ENCODE measurements around the gene PDHA2. TPM values are rescaled to one million over a fixed set of nuclear protein-coding genes. Genes with fewer than 3 reads are reported as not detected.

PDHA2 gene
- total RNA-seq = not detected
- not detected for polyA plus RNA-seq

DNA sequence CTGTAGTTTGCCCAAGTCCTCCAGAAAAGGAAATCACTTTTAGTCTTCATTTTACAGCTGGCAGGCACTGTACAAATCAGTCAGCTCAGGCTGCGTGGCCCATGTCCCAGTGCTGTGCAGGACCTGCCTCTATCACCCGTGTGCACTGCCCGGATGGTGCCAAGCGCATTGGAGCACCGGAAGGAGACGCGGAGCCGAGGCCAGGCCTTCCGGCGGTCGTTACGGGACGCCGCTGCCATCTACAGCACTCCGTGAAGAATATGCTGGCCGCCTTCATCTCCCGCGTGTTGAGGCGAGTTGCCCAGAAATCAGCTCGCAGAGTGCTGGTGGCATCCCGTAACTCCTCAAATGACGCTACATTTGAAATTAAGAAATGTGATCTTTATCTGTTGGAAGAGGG, at the start of gene PDHA2:
Gene PDHA2, plus strand, starts transcription at position 203 of the 400 bp plus-strand sequence. Its CDS starts 58 bp downstream, at position 261.
- H3K36me3 Mint-ChIP-seq = no peaks in the 10 kb centered on the region
- peak within 1 kb of the TSS in 1 of 4 donors; percentile 21 for H3K4me3 Mint-ChIP-seq
- peaks cover 0 to 14% (median 3%) of the 10 kb centered on the region in 7 donors for H3K9me3 Mint-ChIP-seq
- no peaks in the 10 kb centered on the region for H3K9me3 ChIP-seq (ENCODE audit: control insufficient read depth in 2 of 2, low read length in 2 of 2)
- H3K27me3 ChIP-seq (ENCODE audit: control insufficient read depth, insufficient read depth, low read length) = no peaks in the 10 kb centered on the region
- H3K4me1 Mint-ChIP-seq = no peaks in the 10 kb centered on the region
- H3K4me1 ChIP-seq (ENCODE audit: control insufficient read depth, insufficient read depth, low read length, poor library complexity, severe bottlenecking) = no peaks in the 10 kb centered on the region
- H3K36me3 ChIP-seq (ENCODE audit: control insufficient read depth, insufficient read depth, low read length) = no peaks in the 10 kb centered on the region
- H3K4me3 ChIP-seq (ENCODE audit: low read depth, low read length) = no peak within 1 kb of the TSS
- ATAC-seq (ENCODE audit: low read depth in 2 of 2) (no peak), DNase-seq (no peak)
- no peak within 1 kb of the TSS for H3K27ac ChIP-seq (ENCODE audit: insufficient read depth, low read length, poor library complexity, severe bottlenecking)
- H3K27me3 Mint-ChIP-seq = no peaks in the 10 kb centered on the region
- peak within 1 kb of the TSS in 1 of 3 donors; percentile 20 for H3K27ac Mint-ChIP-seq

- Mint-ChIP-seq H3K9me3 (peaks cover 0 to 8% (median 5%) of the 10 kb centered on the region in 7 donors), H3K4me1 (no peaks in the 10 kb centered on the region), H3K36me3 (no peaks in the 10 kb centered on the region), H3K27ac (no peak overlapping the region), H3K4me3 (no peak overlapping the region), H3K27me3 (no peaks in the 10 kb centered on the region)
- no peak overlapping the region for H3K27ac ChIP-seq (ENCODE audit: insufficient read depth, low read length, poor library complexity, severe bottlenecking)
- H3K4me1 ChIP-seq (ENCODE audit: control insufficient read depth, insufficient read depth, low read length, poor library complexity, severe bottlenecking) = no peaks in the 10 kb centered on the region
- H3K27me3 ChIP-seq (ENCODE audit: control insufficient read depth, insufficient read depth, low read length) = no peaks in the 10 kb centered on the region
- no peak overlapping the region for H3K4me3 ChIP-seq (ENCODE audit: low read depth, low read length)
- no peak for DNase-seq
- no peaks in the 10 kb centered on the region for H3K36me3 ChIP-seq (ENCODE audit: control insufficient read depth, insufficient read depth, low read length)
- H3K9me3 ChIP-seq (ENCODE audit: control insufficient read depth in 2 of 2, low read length in 2 of 2) = no peaks in the 10 kb centered on the region
- ATAC-seq (ENCODE audit: low read depth in 2 of 2) = no peak
These were observed 41.9 kb upstream of the PDHA2 start for GRCh38 chr4:95798003-95798402.

GRCh38 chr4:95798727-95799126, 41.2 kb upstream of the PDHA2 start:
- ATAC-seq (ENCODE audit: low read depth in 2 of 2) (no peak), DNase-seq (no peak)
- Histone ChIP-seq H3K36me3 (ENCODE audit: control insufficient read depth, insufficient read depth, low read length) (no peaks in the 10 kb centered on the region), H3K9me3 (ENCODE audit: control insufficient read depth in 2 of 2, low read length in 2 of 2) (no peaks in the 10 kb centered on the region), H3K4me3 (ENCODE audit: low read depth, low read length) (no peak overlapping the region), H3K4me1 (ENCODE audit: control insufficient read depth, insufficient read depth, low read length, poor library complexity, severe bottlenecking) (no peaks in the 10 kb centered on the region), H3K27me3 (ENCODE audit: control insufficient read depth, insufficient read depth, low read length) (no peaks in the 10 kb centered on the region), H3K27ac (ENCODE audit: insufficient read depth, low read length, poor library complexity, severe bottlenecking) (no peak overlapping the region)
- H3K36me3 Mint-ChIP-seq = no peaks in the 10 kb centered on the region
- H3K27ac Mint-ChIP-seq = no peak overlapping the region
- H3K9me3 Mint-ChIP-seq = peaks cover 0 to 8% (median 5%) of the 10 kb centered on the region in 7 donors
- no peaks in the 10 kb centered on the region for H3K4me1 Mint-ChIP-seq
- no peak overlapping the region for H3K4me3 Mint-ChIP-seq
- no peaks in the 10 kb centered on the region for H3K27me3 Mint-ChIP-seq

GRCh38 chr4:95821867-95822266, 18.0 kb upstream of the PDHA2 start:
- Mint-ChIP-seq H3K9me3 (peaks cover 0 to 12% (median 0%) of the 10 kb centered on the region in 7 donors), H3K36me3 (no peaks in the 10 kb centered on the region), H3K27me3 (no peaks in the 10 kb centered on the region), H3K4me1 (no peaks in the 10 kb centered on the region), H3K4me3 (no peak overlapping the region), H3K27ac (no peak overlapping the region)
- no peaks in the 10 kb centered on the region for H3K4me1 ChIP-seq (ENCODE audit: control insufficient read depth, insufficient read depth, low read length, poor library complexity, severe bottlenecking)
- no peak for ATAC-seq (ENCODE audit: low read depth in 2 of 2)
- H3K36me3 ChIP-seq (ENCODE audit: control insufficient read depth, insufficient read depth, low read length) = no peaks in the 10 kb centered on the region
- H3K4me3 ChIP-seq (ENCODE audit: low read depth, low read length) = no peak overlapping the region
- no peak overlapping the region for H3K27ac ChIP-seq (ENCODE audit: insufficient read depth, low read length, poor library complexity, severe bottlenecking)
- no peaks in the 10 kb centered on the region for H3K27me3 ChIP-seq (ENCODE audit: control insufficient read depth, insufficient read depth, low read length)
- H3K9me3 ChIP-seq (ENCODE audit: control insufficient read depth in 2 of 2, low read length in 2 of 2) = no peaks in the 10 kb centered on the region
- DNase-seq = no peak

GRCh38 chr4:95825546-95825945, 14.3 kb upstream of the PDHA2 start:
- Mint-ChIP-seq H3K27ac (no peak overlapping the region), H3K36me3 (no peaks in the 10 kb centered on the region), H3K9me3 (peaks cover 0 to 8% (median 4%) of the 10 kb centered on the region in 7 donors), H3K4me1 (no peaks in the 10 kb centered on the region), H3K27me3 (no peaks in the 10 kb centered on the region), H3K4me3 (no peak overlapping the region)
- Histone ChIP-seq H3K27me3 (ENCODE audit: control insufficient read depth, insufficient read depth, low read length) (no peaks in the 10 kb centered on the region), H3K27ac (ENCODE audit: insufficient read depth, low read length, poor library complexity, severe bottlenecking) (no peak overlapping the region), H3K36me3 (ENCODE audit: control insufficient read depth, insufficient read depth, low read length) (no peaks in the 10 kb centered on the region), H3K4me3 (ENCODE audit: low read depth, low read length) (no peak overlapping the region), H3K9me3 (ENCODE audit: control insufficient read depth in 2 of 2, low read length in 2 of 2) (no peaks in the 10 kb centered on the region), H3K4me1 (ENCODE audit: control insufficient read depth, insufficient read depth, low read length, poor library complexity, severe bottlenecking) (no peaks in the 10 kb centered on the region)
- ATAC-seq (ENCODE audit: low read depth in 2 of 2) (no peak), DNase-seq (no peak)

- Histone ChIP-seq H3K4me3 (ENCODE audit: low read depth, low read length) (no peak overlapping the region), H3K27me3 (ENCODE audit: control insufficient read depth, insufficient read depth, low read length) (no peaks in the 10 kb centered on the region), H3K4me1 (ENCODE audit: control insufficient read depth, insufficient read depth, low read length, poor library complexity, severe bottlenecking) (no peaks in the 10 kb centered on the region), H3K27ac (ENCODE audit: insufficient read depth, low read length, poor library complexity, severe bottlenecking) (no peak overlapping the region), H3K36me3 (ENCODE audit: control insufficient read depth, insufficient read depth, low read length) (no peaks in the 10 kb centered on the region), H3K9me3 (ENCODE audit: control insufficient read depth in 2 of 2, low read length in 2 of 2) (no peaks in the 10 kb centered on the region)
- Mint-ChIP-seq H3K4me1 (no peaks in the 10 kb centered on the region), H3K9me3 (peaks cover 0 to 6% (median 0%) of the 10 kb centered on the region in 7 donors), H3K4me3 (no peak overlapping the region), H3K27ac (no peak overlapping the region), H3K27me3 (no peaks in the 10 kb centered on the region), H3K36me3 (no peaks in the 10 kb centered on the region)
- ATAC-seq (ENCODE audit: low read depth in 2 of 2) = no peak
- DNase-seq = no peak
These were observed 9.2 kb upstream of the PDHA2 start for GRCh38 chr4:95830651-95831050.

DNA sequence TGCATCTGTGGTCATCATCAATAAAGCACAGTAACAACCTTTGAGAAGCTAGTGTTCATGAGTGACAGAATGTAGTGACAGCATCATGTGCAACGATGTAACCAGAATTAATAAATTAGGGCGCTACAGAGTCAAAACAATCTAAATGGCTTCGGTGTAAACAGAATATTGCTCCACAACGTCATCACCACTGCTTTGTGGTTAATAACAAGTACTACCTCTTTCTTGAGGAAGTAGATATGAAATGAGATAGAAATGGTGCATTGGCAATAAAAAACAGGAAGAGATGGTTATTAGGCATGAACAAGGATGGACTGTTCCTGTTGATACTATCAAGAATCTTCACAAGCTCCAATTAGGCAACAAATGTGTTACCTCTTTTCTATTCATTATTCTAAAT, 8.7 kb upstream of the PDHA2 start:
- ATAC-seq (ENCODE audit: low read depth in 2 of 2) (no peak), DNase-seq (no peak)
- no peak overlapping the region for H3K27ac Mint-ChIP-seq
- no peaks in the 10 kb centered on the region for H3K4me1 Mint-ChIP-seq
- H3K4me3 ChIP-seq (ENCODE audit: low read depth, low read length) = no peak overlapping the region
- no peaks in the 10 kb centered on the region for H3K36me3 ChIP-seq (ENCODE audit: control insufficient read depth, insufficient read depth, low read length)
- H3K27ac ChIP-seq (ENCODE audit: insufficient read depth, low read length, poor library complexity, severe bottlenecking) = no peak overlapping the region
- H3K9me3 Mint-ChIP-seq = peaks cover 0 to 6% (median 0%) of the 10 kb centered on the region in 7 donors
- H3K27me3 Mint-ChIP-seq = no peaks in the 10 kb centered on the region
- H3K36me3 Mint-ChIP-seq = no peaks in the 10 kb centered on the region
- no peaks in the 10 kb centered on the region for H3K27me3 ChIP-seq (ENCODE audit: control insufficient read depth, insufficient read depth, low read length)
- no peaks in the 10 kb centered on the region for H3K4me1 ChIP-seq (ENCODE audit: control insufficient read depth, insufficient read depth, low read length, poor library complexity, severe bottlenecking)
- no peak overlapping the region for H3K4me3 Mint-ChIP-seq
- H3K9me3 ChIP-seq (ENCODE audit: control insufficient read depth in 2 of 2, low read length in 2 of 2) = no peaks in the 10 kb centered on the region

DNA sequence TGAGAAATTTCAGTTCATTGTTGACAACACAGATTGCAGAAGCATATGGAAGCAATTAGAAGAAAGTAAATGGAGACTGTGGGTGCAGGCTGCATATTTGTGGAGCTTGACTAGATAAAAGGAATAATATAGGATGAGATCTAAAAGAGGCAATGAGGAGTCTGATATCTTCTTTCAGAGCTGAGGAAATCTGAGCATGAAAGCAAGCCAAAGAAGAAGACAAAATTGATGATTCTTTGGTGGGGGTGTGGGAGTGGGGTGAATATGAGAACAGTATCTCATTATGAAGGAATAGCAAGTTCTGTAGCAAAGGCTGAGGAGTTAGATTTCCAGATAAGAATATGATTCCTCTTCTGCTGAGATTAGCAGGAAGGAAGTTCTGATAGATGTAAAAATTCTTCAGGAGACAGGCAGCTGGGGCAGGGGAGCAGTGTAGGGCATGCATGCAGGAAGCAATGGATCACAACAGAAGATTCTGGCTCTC, 6.1 kb upstream of the PDHA2 start:
- H3K4me1 ChIP-seq (ENCODE audit: control insufficient read depth, insufficient read depth, low read length, poor library complexity, severe bottlenecking) = no peaks in the 10 kb centered on the region
- no peak overlapping the region for H3K4me3 ChIP-seq (ENCODE audit: low read depth, low read length)
- H3K27ac ChIP-seq (ENCODE audit: insufficient read depth, low read length, poor library complexity, severe bottlenecking) = no peak overlapping the region
- ATAC-seq (ENCODE audit: low read depth in 2 of 2) (no peak), DNase-seq (no peak)
- no peaks in the 10 kb centered on the region for H3K36me3 Mint-ChIP-seq
- H3K4me1 Mint-ChIP-seq = no peaks in the 10 kb centered on the region
- H3K36me3 ChIP-seq (ENCODE audit: control insufficient read depth, insufficient read depth, low read length) = no peaks in the 10 kb centered on the region
- no peaks in the 10 kb centered on the region for H3K9me3 ChIP-seq (ENCODE audit: control insufficient read depth in 2 of 2, low read length in 2 of 2)
- no peak overlapping the region for H3K4me3 Mint-ChIP-seq
- no peaks in the 10 kb centered on the region for H3K27me3 Mint-ChIP-seq
- H3K27ac Mint-ChIP-seq = no peak overlapping the region
- peaks cover 0 to 6% (median 0%) of the 10 kb centered on the region in 7 donors for H3K9me3 Mint-ChIP-seq
- H3K27me3 ChIP-seq (ENCODE audit: control insufficient read depth, insufficient read depth, low read length) = no peaks in the 10 kb centered on the region

Data from CD4-positive, CD25-positive, alpha-beta regulatory T cell (primary cell).